Regular cardiac myocyte (primary cell): Measurements from ENCODE around the gene ING3. TPM values are rescaled to one million over a fixed set of nuclear protein-coding genes. Genes with fewer than 3 reads are reported as not detected.

ENCODE experiments used
- total RNA-seq: library from RNA; depleted of rRNA; stranded (reverse); fragments of >200 nt; gene quantifications from 2 replicates; pipeline ENCODE4 v1.2.3, GENCODE V29; 2014

ING3 gene
- total RNA-seq: 11.8 and 16.7 TPM in 2 replicates

GRCh38 chr7:120950539-120951308 is at the start of gene ING3:
Gene ING3, plus strand, starts transcription at chr7:120950777. Its CDS starts 120 bp downstream, at chr7:120950897.

GRCh38 chr7:120988591-120989256 is 38.1 kb downstream of the ING3 start, which contains the start of gene CPED1:
Gene CPED1, plus strand, starts transcription at chr7:120988711. Its CDS starts 911 bp downstream, at chr7:120989622.

Other genes starting within 250 kb of the ING3 start
- 4.2 and 5.9 TPM in 2 replicates for gene TSPAN12, start 92.6 kb upstream of the ING3 start, total RNA-seq
- gene CPED1, start 37.9 kb downstream of the ING3 start, total RNA-seq: 52.1 and 150 TPM in 2 replicates